Measurements from ENCODE around the gene VSIG2.

VSIG2 gene

DNA sequence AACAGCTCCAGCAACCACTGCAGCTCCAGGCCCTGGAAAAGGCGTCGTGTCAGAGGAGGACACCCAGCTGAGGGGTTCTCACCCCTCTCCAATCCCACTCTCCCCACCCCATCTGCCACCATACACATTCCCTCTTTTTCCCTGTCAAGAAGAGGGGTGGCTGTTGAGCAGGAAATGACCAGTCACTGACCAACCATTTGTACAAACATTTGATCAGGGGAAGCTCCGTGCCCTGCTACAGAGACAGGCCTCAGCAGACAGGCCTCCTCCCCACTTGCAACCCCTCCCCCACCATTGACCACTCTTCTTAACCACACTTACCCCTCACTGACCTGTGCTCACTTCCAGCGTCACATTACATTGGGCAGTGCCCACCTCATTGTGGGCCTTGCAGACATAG lies 2.3 kb upstream of the VSIG2 start:
- H3K9ac ChIP-seq (ENCODE audit: low read depth, low read length) = no peak overlapping the region
- H3K4me3 ChIP-seq (ENCODE audit: low read length) = no peak overlapping the region
- H3K27me3 ChIP-seq (ENCODE audit: control insufficient read depth, insufficient read depth, low read length) = peaks cover 16% of the 10 kb centered on the region
- no peaks in the 10 kb centered on the region for H3K36me3 ChIP-seq (ENCODE audit: insufficient read depth, low read length)
- peaks cover 25% of the 10 kb centered on the region for H3K4me1 ChIP-seq (ENCODE audit: control insufficient read depth, insufficient read depth, low read length)
- no peak overlapping the region for H3K4me2 ChIP-seq (ENCODE audit: low read length)
- no peaks in the 10 kb centered on the region for H3K9me3 ChIP-seq (replicated peaks; ENCODE audit: low read length)

- H3K27me3 ChIP-seq (ENCODE audit: control insufficient read depth, insufficient read depth, low read length) = peaks cover 11% of the 10 kb centered on the region
- H3K9me3 ChIP-seq (replicated peaks; ENCODE audit: low read length) = no peaks in the 10 kb centered on the region
- no peaks in the 10 kb centered on the region for H3K36me3 ChIP-seq (ENCODE audit: insufficient read depth, low read length)
- H3K4me1 ChIP-seq (ENCODE audit: control insufficient read depth, insufficient read depth, low read length) = peaks cover 24% of the 10 kb centered on the region
- no peak overlapping the region for H3K9ac ChIP-seq (ENCODE audit: low read depth, low read length)
- H3K4me2 ChIP-seq (ENCODE audit: low read length) = no peak overlapping the region
- no peak overlapping the region for H3K4me3 ChIP-seq (ENCODE audit: low read length)
Observed at GRCh38 chr11:124753624-124754023, 1.6 kb upstream of the VSIG2 start.

DNA sequence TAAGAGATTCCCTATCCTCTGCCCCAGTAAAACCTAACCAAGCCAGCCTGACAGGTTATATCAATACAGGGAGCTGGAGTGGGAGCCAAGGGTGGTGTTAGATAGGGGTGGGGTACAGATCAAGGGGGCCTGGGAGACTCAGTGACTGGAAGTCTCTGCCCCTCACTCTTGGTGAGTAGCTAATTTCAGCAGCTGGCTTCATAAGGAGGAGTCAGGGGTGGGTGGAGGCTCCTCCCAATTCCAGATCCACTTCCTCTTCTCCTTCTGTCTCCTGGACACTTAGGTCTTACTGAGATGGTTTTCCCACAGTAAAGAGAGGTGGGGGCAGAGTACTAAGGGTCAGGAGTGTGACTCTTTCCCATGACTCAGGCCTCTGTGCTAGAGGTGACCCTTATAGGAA lies 1.1 kb upstream of the VSIG2 start:
- H3K4me2 ChIP-seq (ENCODE audit: low read length) = no peak overlapping the region
- no peak overlapping the region for H3K4me3 ChIP-seq (ENCODE audit: low read length)
- peaks cover 9% of the 10 kb centered on the region for H3K27me3 ChIP-seq (ENCODE audit: control insufficient read depth, insufficient read depth, low read length)
- no peaks in the 10 kb centered on the region for H3K9me3 ChIP-seq (replicated peaks; ENCODE audit: low read length)
- H3K9ac ChIP-seq (ENCODE audit: low read depth, low read length) = no peak overlapping the region
- H3K4me1 ChIP-seq (ENCODE audit: control insufficient read depth, insufficient read depth, low read length) = peaks cover 24% of the 10 kb centered on the region
- H3K36me3 ChIP-seq (ENCODE audit: insufficient read depth, low read length) = no peaks in the 10 kb centered on the region

- H3K4me1 ChIP-seq (ENCODE audit: control insufficient read depth, insufficient read depth, low read length) = peaks cover 23% of the 10 kb centered on the region
- H3K36me3 ChIP-seq (ENCODE audit: insufficient read depth, low read length) = no peaks in the 10 kb centered on the region
- H3K9ac ChIP-seq (ENCODE audit: low read depth, low read length) = no peak overlapping the region
- no peak overlapping the region for H3K4me3 ChIP-seq (ENCODE audit: low read length)
- no peaks in the 10 kb centered on the region for H3K9me3 ChIP-seq (replicated peaks; ENCODE audit: low read length)
- peaks cover 7% of the 10 kb centered on the region for H3K27me3 ChIP-seq (ENCODE audit: control insufficient read depth, insufficient read depth, low read length)
- H3K4me2 ChIP-seq (ENCODE audit: low read length) = no peak overlapping the region
Observed at GRCh38 chr11:124752471-124753102, 532 bp upstream of the VSIG2 start.

- peaks cover 7% of the 10 kb centered on the region for H3K27me3 ChIP-seq (ENCODE audit: control insufficient read depth, insufficient read depth, low read length)
- H3K9ac ChIP-seq (ENCODE audit: low read depth, low read length) = no peak overlapping the region
- H3K4me1 ChIP-seq (ENCODE audit: control insufficient read depth, insufficient read depth, low read length) = peaks cover 27% of the 10 kb centered on the region
- H3K9me3 ChIP-seq (replicated peaks; ENCODE audit: low read length) = no peaks in the 10 kb centered on the region
- no peaks in the 10 kb centered on the region for H3K36me3 ChIP-seq (ENCODE audit: insufficient read depth, low read length)
- H3K4me2 ChIP-seq (ENCODE audit: low read length) = no peak overlapping the region
- H3K4me3 ChIP-seq (ENCODE audit: low read length) = no peak overlapping the region
Observed at GRCh38 chr11:124751391-124751740, 689 bp downstream of the VSIG2 start.

DNA sequence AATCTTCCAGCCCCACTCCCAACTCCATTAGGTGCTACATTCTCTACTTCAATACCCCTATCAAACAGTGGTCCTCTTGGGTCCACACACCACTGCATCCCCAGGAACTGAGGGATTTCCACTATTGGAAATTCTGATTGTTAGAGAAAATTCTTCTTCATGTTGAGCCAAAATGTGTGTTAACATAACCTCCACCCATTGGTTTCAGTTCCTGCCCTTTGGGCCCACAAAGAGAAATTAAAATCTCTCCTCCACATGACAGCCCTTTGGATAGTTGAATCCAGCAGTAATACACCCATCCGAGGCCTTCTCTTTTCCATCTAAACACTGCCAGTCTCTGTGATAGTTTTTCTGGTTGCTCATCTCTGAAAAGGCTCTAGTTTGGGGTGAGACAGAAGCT lies 2.1 kb downstream of the VSIG2 start:
- Histone ChIP-seq H3K9me3 (replicated peaks; ENCODE audit: low read length) (no peaks in the 10 kb centered on the region), H3K9ac (ENCODE audit: low read depth, low read length) (no peak overlapping the region), H3K27me3 (ENCODE audit: control insufficient read depth, insufficient read depth, low read length) (peaks cover 7% of the 10 kb centered on the region)

GRCh38 chr11:124748481-124749343 lies 3.3 kb downstream of the VSIG2 start:
- peaks cover 7% of the 10 kb centered on the region for H3K27me3 ChIP-seq (ENCODE audit: control insufficient read depth, insufficient read depth, low read length)
- H3K9ac ChIP-seq (ENCODE audit: low read depth, low read length) = no peak overlapping the region
- no peak overlapping the region for H3K4me2 ChIP-seq (ENCODE audit: low read length)
- H3K9me3 ChIP-seq (replicated peaks; ENCODE audit: low read length) = no peaks in the 10 kb centered on the region
- peaks cover 19% of the 10 kb centered on the region for H3K4me1 ChIP-seq (ENCODE audit: control insufficient read depth, insufficient read depth, low read length)
- H3K4me3 ChIP-seq (ENCODE audit: low read length) = no peak overlapping the region
- H3K36me3 ChIP-seq (ENCODE audit: insufficient read depth, low read length) = no peaks in the 10 kb centered on the region

More for the DNA sequence above, 2.1 kb downstream of the VSIG2 start:
- Histone ChIP-seq H3K4me2 (ENCODE audit: low read length) (no peak overlapping the region), H3K4me1 (ENCODE audit: control insufficient read depth, insufficient read depth, low read length) (peaks cover 31% of the 10 kb centered on the region), H3K4me3 (ENCODE audit: low read length) (no peak overlapping the region), H3K36me3 (ENCODE audit: insufficient read depth, low read length) (no peaks in the 10 kb centered on the region)

DNA sequence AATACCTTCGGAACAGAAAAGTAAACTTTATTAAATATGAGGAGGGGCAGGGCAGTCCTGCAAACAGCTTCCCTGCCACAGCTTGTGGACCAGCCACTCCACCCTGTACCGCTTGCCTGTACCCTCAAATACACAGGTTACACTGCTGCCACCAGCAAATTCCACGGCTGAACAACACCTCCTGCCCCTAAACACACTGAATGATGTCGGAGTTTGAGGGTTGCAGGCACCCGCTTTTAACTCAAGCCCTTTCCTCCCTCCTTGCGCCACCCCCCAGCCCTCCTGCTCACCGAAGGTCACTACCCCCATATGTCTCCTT lies 4.0 kb downstream of the VSIG2 start:
- Histone ChIP-seq H3K9me3 (replicated peaks; ENCODE audit: low read length) (no peaks in the 10 kb centered on the region), H3K27me3 (ENCODE audit: control insufficient read depth, insufficient read depth, low read length) (peaks cover 7% of the 10 kb centered on the region), H3K4me3 (ENCODE audit: low read length) (no peak overlapping the region), H3K9ac (ENCODE audit: low read depth, low read length) (no peak overlapping the region), H3K36me3 (ENCODE audit: insufficient read depth, low read length) (no peaks in the 10 kb centered on the region), H3K4me1 (ENCODE audit: control insufficient read depth, insufficient read depth, low read length) (peaks cover 19% of the 10 kb centered on the region), H3K4me2 (ENCODE audit: low read length) (no peak overlapping the region)

GRCh38 chr11:124747406-124748099 lies 4.5 kb downstream of the VSIG2 start:
- Histone ChIP-seq H3K9ac (ENCODE audit: low read depth, low read length) (no peak overlapping the region), H3K9me3 (replicated peaks; ENCODE audit: low read length) (no peaks in the 10 kb centered on the region), H3K4me2 (ENCODE audit: low read length) (no peak overlapping the region), H3K36me3 (ENCODE audit: insufficient read depth, low read length) (no peaks in the 10 kb centered on the region), H3K4me1 (ENCODE audit: control insufficient read depth, insufficient read depth, low read length) (peaks cover 19% of the 10 kb centered on the region), H3K4me3 (ENCODE audit: low read length) (no peak overlapping the region), H3K27me3 (ENCODE audit: control insufficient read depth, insufficient read depth, low read length) (peaks cover 7% of the 10 kb centered on the region)

DNA sequence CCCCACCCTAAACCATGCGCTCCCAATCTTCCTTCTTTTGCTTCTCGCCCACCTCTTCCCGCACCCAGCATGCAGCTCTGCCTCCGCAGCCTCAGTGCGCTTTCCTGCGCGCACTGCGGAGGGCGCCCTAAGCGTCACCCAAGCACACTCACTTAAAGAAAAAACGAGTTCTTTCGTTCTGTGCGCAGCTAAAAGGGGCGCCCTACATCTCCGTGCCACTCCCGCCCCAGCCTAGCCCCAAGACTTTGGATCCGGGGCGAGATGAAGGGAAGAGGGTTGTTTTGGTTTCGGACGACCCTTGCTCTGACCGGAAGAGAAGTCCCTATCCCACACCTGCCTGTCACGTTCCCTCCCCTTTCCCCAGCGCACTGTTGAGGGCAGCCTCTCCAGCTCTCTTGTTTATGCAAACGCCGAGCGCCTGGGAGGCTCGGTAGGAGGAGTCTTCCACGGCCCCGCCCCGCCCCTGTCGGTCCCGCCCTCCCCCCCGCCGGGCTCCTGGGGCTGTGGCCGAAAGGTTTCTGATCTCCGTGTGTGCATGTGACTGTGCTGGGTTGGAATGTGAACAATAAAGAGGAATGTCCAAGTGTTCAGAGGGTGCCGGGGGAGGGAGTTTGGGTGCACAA lies 5.3 kb downstream of the VSIG2 start:
- Histone ChIP-seq H3K9ac (ENCODE audit: low read depth, low read length) (peak overlapping the region; percentile 69), H3K4me1 (ENCODE audit: control insufficient read depth, insufficient read depth, low read length) (peaks cover 19% of the 10 kb centered on the region), H3K4me2 (ENCODE audit: low read length) (peak overlapping the region; percentile 92), H3K4me3 (ENCODE audit: low read length) (peak overlapping the region; percentile 75), H3K27me3 (ENCODE audit: control insufficient read depth, insufficient read depth, low read length) (peaks cover 7% of the 10 kb centered on the region), H3K36me3 (ENCODE audit: insufficient read depth, low read length) (no peaks in the 10 kb centered on the region), H3K9me3 (replicated peaks; ENCODE audit: low read length) (no peaks in the 10 kb centered on the region)

GRCh38 chr11:124745835-124746620 lies 6.0 kb downstream of the VSIG2 start:
- peak overlapping the region; percentile 69 for H3K9ac ChIP-seq (ENCODE audit: low read depth, low read length)
- H3K4me3 ChIP-seq (ENCODE audit: low read length) = peak overlapping the region; percentile 75
- no peaks in the 10 kb centered on the region for H3K36me3 ChIP-seq (ENCODE audit: insufficient read depth, low read length)
- H3K9me3 ChIP-seq (replicated peaks; ENCODE audit: low read length) = no peaks in the 10 kb centered on the region
- peak overlapping the region; percentile 92 for H3K4me2 ChIP-seq (ENCODE audit: low read length)
- H3K4me1 ChIP-seq (ENCODE audit: control insufficient read depth, insufficient read depth, low read length) = peaks cover 19% of the 10 kb centered on the region
- peaks cover 4% of the 10 kb centered on the region for H3K27me3 ChIP-seq (ENCODE audit: control insufficient read depth, insufficient read depth, low read length)

All from skeletal muscle satellite cell (primary cell).